ENCODE measurements around the gene WDR73. TPM values are rescaled to one million over a fixed set of nuclear protein-coding genes. Genes with fewer than 3 reads are reported as not detected.
"Not testable (repeated sequence)": the region's sequence is repeated elsewhere in the genome, so short reads cannot be mapped to it uniquely, and the experiment has no call there.

Gene WDR73
- total RNA-seq, 1 experiment from 2014 or later = 17.8 TPM

DNA sequence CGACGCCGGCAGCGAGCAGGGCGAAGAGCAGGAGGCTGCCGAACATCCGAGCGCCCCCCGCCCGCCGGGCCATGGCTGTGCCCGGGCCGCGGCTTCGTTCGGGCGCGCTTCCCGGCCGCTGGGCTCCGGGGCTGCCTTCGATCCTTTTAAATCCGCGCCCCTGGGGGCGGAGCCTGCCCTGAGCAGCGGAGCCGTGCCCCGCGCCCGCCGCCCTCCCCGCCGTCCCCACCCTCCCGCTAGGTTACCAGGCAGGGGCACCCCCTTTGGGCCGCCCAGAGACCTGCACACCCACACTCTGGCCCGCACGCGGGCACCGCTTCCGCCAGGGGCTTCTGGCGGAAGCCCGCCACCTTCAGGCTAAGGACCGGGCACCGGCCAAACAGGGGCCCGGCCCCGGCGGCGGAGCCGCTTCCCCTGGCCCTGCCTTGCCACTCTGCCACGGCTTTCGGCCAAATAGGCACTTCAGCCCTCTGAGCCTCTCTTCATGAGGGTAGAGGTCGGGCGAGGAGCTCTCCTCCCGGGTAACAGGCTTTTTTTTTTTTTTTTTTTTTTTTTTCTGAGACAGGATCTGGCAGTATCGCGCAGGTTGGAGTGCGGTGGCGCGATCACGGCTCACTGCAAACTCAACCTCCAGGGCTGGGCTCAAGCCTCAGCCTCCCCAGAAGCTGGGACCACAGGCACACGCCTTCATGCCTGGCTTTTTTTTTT, 4.2 kb upstream of the WDR73 start, which contains the start of gene NMB:
Gene NMB, minus strand, starts transcription at position 120 of the 708 bp plus-strand sequence. Its CDS starts 47 bp downstream, at position 73.
- DNase-seq (ENCODE audit: low spot score) = no peak

DNA sequence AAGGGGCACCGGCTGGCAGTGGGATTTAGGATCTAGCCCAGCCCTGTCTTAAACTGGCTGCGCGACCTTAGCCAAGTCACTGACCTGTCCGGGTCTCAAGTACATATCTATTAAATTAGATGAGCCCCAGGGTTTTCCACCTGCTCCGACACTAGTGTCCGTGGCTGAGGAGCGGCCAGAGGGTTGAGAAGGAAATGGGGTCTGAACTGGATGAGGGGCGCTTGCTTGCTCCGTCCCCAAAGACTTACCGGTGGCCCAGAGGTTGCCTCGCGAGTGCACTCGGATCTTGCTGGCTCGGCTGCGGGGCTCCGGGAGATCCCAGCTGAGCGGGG, 3.6 kb upstream of the WDR73 start:
- DNase-seq (ENCODE audit: low spot score) = no peak

DNA sequence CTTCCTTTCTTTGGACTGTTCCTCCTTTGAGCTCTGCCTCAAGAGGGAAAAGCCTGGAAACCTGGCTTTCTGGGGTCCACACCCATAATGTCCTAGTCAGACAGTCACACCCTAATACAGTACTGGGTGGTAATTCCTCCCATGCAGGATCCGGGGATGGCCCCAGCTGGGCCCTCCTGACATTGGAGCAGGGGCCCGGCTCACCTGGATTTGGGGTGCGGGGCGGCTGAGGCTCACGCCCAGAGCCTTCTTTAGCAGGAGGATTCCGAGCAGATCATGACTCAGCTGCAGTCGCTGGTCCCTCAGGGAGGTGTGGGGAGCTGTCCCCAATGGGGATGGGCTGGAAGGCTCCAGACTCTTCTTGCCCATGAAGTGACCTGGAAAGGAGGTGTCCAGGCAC, 2.9 kb upstream of the WDR73 start:
- no peak for DNase-seq (ENCODE audit: low spot score)

DNA sequence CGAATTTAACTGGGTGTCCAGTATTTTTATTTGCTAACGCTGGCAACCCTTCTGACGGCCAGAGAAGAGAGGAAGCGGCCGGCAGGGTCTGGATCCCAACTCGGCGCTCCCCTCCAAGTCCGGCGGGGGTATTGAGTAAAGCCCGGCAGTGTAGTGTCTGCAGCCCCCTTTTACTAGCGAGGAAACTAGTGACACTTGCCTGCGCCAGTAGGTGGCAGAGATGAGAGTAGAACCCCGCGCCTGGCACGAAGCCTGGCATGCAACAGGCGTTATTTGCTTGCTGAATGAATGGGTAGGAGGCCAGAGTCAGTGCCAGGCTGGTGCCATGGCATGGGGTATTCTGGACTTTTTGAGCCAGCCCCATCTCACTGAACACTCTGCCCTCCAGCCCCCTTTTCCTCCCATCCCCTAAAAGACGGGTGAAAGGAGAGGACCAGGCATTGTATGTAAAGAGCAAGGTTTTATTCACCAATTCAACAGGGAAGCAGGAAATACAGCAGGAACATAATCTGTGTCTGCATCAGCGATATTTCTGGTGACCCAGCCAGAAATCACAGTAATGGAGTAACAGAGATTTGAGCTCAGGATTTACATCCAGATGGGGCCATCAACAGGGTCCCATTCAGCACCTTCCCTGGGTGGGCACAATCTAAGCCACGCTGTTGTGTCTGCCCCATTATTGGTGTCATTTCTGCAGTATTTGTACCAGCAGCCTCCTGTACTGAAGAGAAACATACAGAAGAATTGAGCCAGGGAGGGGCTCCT, 788 bp upstream of the WDR73 start:
- peak; percentile 76 for DNase-seq (ENCODE audit: low spot score)

DNA sequence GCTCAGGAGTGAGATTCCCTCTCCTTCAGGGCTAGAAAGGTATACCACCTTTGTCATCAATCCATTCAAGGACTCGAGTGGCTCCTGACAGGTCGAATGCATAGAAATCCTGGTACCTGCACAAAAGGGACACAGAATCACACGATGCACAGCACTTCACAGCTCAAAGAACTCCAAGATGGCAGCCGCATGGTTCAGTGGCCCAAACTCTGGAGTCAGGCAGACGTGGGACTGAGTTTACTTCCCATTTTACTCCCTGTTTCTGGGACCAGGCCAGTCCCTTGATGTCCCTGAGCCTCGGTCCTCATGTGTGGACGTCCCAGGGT, 536 bp downstream of the WDR73 start:
- no peak for DNase-seq (ENCODE audit: low spot score)

DNA sequence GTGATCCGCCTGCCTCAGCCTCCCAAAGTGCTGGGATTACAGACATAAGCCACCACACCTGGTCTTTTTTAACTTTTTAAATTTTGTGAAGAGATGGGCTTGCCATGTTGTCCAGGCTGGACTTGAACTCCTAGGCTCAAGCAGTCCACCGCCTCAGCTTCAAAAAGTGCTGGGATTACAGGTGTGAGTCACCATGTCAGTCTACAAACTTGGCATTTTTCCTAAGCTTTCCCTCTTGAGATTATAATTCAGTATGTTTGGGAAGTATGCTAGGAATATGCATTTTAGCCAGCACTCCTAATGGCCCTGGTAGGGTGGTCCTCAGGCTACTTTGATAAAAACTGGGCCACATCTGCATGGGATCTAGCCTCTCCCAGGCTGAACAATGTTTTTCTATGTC, 4.4 kb downstream of the WDR73 start:
- DNase-seq (ENCODE audit: low spot score) = no peak

DNA sequence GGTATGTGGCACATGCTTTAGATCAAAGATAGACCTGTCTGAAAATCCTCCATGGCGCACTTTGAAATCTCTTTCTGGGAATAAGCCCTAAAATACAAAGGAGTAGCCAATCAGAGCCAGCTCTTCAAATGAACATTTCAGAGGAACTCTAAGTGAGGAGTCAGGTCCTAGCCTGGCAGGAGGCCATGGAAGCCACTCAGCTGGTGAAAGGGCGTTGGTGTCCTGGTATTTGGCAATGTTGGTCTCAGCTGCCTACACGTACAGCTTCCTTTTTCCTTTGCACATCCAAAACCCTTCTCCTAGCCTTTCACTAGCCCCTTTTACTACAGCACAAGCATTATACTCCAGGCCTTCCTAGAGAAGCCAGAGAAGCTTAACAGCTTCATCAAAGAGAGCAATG, 5.5 kb downstream of the WDR73 start:
- DNase-seq (ENCODE audit: low spot score) = no peak

DNA sequence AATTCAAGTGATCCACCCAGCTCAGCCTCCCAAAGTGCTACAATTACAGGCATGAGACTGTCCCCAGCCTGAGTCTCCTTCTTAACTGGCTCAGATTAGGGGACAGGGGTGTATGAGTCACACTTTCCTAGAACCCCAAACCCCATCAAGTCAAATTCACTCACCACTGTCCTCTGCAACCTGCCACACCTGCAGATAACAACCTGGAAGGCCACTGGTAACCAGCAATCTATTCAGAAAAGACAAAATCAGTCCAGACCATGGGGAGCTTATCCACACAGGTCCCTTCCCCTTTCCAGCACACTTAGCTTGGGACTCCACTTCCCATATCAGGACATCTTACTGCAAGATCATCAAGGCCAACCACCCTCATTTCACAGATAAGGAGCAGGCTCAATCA, 6.4 kb downstream of the WDR73 start:
- DNase-seq (ENCODE audit: low spot score) = no peak

DNA sequence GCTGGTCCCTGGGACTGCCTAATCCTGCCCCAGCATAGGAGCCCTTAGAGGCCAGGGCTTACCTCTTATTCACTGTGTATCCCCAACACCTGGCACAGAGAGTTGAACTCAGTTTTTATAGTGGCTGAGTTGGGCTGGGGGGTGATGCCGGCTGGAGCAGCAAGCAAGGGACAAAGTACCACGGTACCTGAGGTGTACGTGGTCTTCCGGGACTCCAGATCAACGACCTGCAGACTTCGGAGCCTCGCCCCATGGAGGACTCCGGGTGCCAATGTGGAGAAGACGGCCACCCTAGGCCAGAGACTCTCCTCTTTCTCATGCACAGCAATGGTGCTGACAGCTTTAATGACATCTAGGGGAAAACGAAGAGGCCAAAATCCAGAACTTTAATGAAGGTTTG, 8.1 kb downstream of the WDR73 start:
- DNase-seq (ENCODE audit: low spot score) = no peak

DNA sequence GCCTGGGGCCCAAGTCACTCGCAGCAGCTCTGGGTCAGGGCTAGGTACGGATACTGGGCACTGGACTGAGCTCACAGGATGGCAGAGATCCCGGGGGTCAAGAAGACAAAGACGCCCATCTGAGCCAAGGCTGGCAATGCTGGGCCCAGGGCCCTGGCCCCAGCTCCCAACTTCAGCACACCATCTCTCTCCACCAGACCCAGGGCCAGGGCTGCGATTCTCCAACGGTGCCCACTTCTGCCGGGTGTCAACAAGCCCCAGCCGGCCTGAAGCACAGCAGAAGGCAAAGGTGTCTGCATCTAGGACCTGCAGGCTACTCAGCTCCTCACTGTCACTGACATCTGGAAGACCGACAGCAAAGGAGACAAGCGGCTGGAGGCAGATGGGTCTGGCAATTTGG, 8.6 kb downstream of the WDR73 start:
- DNase-seq (ENCODE audit: low spot score) = no peak

DNA sequence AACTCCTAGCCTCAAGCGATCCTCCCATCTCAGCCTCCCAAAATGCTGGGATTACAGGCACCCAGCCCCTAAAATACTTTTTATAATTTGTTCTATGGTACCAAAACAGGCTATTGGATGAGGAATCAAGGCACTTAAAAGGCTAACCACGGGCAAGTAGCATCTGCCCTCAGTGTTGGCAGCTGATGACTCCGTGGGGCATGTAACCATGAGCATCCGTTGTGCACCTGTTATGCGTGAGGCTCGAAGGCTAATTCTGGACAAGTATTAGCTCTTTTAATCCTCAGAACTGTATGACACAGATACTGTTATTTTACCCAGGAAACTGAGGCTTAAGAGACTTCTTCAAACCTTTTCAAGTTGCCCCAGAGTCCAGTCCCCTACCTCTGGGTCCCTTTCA, 10.2 kb downstream of the WDR73 start:
- DNase-seq (ENCODE audit: low spot score) = no peak

DNA sequence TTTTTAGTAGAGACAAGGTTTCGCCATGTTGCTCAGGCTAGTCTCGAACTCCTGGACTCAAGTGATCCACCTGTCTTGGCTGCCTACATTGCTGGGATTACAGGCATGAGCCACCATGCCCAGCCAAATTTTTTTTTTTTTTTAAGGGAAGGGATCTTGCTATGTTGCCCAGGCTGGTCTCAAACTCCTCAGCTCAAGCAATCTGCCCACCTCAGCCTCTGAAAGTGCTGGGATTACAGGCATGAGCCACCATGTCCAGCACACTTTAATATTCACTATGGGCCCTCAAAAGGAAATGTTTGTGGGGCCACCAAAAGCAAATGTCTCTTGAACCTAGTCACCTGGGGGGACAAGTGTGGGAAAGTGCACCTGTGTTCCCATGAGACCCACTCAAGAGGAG, 11.4 kb downstream of the WDR73 start:
- DNase-seq (ENCODE audit: low spot score) = not testable (repeated sequence)

DNA sequence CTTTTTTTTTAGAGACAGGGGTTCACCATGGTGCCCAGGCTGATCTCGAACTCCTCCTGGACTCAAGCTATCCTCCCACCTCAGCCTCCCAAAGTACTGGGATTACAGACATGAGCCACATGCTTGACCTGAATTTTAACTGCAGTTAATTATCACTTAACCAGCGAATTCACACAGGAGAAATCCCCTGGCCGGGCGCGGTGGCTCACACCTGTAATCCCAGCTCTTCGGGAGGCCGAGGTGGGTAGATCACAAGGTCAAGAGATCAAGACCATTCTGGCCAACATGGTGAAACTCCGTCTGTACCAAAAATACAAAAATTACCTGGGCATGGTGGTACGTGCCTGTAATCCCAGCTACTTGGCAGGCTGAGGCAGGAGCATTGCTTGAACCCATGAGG, 12.2 kb downstream of the WDR73 start:
- not testable (repeated sequence) for DNase-seq (ENCODE audit: low spot score)

DNA sequence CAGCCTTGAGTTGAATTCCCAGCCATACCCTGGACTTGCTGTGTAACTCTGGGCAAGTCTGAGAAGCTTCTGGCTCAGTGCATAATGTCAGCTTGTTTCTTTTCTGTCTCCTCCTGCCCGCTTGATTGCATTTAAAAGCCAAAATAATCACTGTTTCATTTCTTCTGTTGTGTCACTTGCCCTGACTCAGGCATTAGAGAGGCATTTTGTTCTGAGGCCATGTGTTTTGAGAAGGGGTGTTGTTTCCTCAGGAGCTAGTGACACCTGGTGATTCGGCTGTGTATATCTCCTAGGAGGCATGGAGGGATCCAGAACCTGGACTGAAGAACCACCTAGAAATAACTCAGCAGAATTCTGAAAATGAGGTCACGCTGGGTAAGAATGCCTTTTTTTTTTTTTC, 16.0 kb downstream of the WDR73 start:
- peak; percentile 11 for DNase-seq (ENCODE audit: low spot score)

DNA sequence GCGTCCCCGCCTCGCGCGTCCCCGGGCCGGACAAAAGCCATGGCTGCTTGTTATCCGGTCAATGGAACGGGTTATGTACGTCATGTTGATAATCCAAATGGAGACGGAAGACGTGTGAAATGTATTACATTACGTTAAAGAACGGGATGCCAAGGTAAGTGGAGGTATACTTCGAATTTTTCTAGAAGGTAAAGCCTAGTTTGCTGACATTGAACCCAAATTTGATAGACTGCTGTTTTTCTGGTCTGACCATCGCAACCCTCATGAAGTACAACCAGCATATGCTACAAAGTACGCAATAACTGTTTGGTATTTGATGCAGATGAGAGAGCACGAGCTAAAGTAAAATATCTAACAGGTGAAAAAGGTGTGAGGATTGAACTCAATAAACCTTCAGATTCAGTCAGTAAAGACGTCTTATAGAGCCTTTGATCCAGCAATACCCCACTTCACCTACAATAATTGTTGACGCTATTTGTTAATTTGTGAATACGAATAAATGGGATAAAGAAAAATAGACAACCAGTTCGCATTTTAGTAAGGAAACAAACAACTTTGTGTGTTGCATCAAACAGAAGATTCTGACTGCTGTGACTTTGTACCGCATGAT, 19.8 kb downstream of the WDR73 start:
- no peak for DNase-seq (ENCODE audit: low spot score)

DNA sequence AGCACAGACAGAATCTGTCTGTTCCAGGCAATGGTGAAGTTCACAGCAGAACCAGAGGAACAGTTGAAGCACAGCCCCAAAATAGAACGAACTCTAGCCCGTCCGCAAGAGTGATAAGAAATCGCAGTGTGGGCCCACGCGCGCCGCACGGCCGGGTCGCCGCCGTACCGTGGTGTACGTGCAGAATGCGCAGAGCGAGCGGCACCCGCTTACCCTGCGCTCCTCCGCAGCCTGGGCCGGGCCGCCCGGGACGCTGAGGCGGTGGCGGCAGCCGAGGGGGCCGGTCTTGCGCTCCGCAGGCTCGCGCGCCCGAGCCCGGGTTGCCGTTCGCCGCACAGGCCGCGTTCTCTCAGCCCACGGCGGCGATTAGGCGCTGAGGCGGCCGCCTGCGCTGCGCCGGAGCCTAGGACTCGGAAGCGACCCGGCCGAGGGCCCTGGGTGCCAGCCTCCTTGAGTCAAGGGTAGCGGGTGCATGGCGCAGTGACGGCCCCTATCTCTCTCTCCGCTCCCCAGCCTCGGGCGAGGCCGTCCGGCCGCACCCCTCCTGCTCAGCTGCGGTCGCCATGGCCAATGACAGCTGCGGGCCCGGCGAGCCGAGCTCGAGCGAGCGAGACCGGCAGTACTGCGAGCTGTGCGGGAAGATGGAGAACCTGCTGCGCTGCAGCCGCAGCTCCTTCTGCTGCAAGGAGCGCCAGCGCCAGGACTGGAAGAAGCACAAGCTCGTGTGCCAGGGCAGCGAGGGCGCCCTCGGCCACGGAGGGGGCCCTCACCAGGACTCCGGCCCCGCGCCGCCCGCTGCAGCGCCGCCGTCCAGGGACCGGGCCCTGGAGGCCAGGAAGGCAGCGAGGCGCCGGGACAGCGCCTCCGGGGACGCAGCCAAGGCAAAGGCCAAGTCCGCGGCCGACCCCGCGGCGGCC, 20.5 kb downstream of the WDR73 start:
- no peak for DNase-seq (ENCODE audit: low spot score)

DNA sequence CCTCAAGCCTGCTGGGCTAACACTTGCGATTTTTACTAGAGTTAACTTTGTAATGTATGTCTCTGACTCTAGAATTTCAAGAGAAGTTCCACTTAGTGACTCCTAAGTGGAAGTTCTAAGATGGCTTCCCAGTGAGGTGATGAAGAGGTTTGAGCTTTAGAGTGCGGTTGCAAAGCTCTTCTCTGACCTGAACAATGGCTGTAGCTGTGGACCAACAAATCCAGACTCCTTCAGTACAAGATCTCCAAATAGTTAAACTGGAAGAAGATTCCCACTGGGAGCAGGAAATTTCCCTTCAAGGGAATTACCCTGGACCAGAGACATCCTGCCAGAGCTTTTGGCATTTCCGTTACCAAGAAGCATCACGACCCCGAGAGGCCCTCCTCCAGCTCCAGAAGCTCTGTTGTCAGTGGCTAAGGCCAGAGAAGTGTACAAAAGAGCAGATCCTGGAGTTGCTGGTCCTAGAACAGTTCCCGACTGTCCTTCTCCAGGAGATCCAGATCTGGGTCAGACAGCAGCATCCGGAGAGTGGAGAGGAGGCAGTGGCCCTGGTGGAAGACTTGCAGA, 22.3 kb downstream of the WDR73 start:
- no peak for DNase-seq (ENCODE audit: low spot score)

DNA sequence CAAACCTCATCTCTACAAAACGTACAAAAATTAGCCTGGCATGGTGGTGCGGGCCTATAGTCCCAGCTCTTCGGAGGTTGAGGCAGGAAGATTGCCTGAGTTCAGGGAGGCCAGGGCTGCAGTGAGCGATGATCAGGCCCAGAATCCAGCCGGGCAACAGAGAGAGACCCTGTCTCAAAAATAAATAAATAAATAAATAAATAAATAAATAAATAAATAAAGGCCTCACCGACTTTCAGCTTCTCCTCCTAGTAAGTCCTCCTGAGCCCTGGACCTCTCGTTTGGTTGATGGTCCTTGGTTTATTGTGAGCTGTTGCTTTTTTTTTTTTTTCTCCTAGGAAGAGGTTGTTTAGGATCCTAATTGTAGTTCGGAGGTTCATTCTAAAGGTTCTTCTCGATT, 25.1 kb downstream of the WDR73 start:
- no peak for DNase-seq (ENCODE audit: low spot score)

DNA sequence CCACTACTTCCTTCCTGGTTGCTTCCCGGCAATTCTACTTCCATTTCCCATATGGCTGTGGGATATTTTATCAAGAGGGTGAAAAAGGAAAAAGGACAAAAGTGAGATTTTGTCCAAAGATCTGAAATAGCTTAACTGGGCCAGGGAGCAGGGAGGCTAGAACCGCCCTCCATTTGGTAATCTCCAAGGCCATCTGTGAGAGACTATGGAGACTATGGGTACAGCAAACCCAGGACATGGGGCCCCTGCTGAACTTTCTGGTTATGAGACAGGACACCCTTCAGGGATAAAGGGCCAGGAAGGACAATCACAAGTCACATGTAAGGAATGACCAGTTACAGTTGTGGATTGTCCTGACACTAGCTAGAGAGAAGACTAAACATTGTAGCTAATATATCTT, 29.0 kb downstream of the WDR73 start:
- DNase-seq (ENCODE audit: low spot score) = no peak

DNA sequence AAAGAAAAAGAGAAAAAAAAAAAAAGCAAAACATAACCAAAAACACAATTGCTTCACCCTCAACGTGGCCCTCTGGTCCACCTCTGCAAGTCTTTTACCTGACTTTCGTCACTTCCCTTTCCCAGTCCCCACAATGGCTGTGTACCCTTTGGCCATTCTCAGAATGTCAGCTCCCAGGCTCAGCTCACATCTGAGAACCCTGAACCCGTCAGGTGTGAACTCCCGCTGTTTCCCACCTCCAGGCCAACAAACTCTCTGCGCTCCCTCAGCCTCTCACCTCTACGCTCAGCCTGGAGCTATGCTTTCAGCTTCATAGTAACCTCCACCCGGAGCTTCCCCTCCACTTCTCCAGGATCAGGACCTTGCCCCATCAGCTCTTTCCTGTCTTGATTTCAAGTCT, 29.7 kb downstream of the WDR73 start:
- no peak for DNase-seq (ENCODE audit: low spot score)

DNA sequence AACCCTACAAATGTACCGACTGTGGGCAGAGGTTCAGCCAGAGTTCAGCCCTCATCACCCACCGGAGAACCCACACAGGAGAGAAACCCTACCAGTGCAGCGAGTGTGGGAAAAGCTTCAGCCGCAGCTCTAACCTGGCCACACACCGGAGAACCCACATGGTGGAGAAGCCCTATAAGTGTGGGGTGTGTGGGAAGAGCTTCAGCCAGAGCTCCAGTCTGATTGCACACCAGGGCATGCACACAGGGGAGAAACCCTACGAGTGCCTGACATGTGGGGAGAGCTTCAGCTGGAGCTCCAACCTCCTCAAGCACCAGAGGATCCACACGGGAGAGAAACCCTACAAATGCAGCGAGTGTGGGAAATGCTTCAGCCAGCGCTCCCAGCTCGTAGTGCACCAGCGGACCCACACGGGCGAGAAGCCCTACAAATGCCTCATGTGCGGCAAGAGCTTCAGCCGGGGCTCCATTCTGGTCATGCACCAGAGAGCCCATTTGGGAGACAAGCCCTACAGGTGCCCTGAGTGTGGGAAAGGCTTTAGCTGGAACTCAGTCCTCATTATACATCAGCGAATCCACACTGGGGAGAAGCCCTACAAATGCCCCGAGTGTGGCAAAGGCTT, 32.6 kb downstream of the WDR73 start:
- DNase-seq (ENCODE audit: low spot score) = no peak
